DOHH2 (cell line): ENCODE data around the gene MTHFD1.

ENCODE experiments used
- CTCF ChIP-seq: fragments of 200-600 bp; sonication (generic); IDR thresholded peaks from one replicate; pipeline ENCODE4 v1.5.1; 2014; ENCODE audit warnings: antibody characterized with exemption, mild to moderate bottlenecking, low read depth, low read length; ENCODE audit not compliant: poor library complexity, severe bottlenecking
- EZH2phosphoT487 ChIP-seq: fragments of 200-600 bp; sonication (generic); IDR thresholded peaks from 2 replicates; pipeline ENCODE4 v1.6.1; 2017; ENCODE audit warnings: borderline replicate concordance, mild to moderate bottlenecking, antibody characterized with exemption, low read length, moderate library complexity, mixed read lengths

GRCh38 chr14:64468451-64468850, 80.3 kb downstream of the MTHFD1 start:
- TF ChIP-seq CTCF = no peak
- no peak for TF ChIP-seq EZH2phosphoT487
